Measurements from ENCODE around the gene SPEF1.
A peak's percentile ranks its signal among the peaks of the same experiment; 100 is the strongest.

The SPEF1 gene

DNA sequence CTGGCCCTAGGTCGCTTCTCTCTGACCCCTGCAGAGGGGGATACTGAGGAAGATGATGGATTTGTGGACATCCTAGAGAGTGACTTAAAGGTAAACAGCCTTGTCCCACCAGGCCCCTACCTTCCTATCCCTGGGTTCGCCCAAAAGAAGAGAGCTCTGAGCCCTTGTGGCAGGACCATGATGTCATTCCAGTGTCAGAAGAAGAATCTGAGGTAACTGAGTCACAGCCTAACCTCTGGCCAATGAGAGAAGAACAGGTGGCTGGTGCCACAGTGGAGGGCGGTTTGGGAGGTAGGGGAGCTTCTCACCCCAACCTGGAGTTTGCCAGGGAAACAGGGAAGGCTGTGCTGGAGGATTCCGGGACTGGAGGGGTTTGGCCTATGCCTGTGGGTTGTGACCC is 20.1 kb upstream of the SPEF1 start:
- TF ChIP-seq POLR2AphosphoS5 (IDR thresholded peaks at IDR 0.05; ENCODE audit: low read depth, low read length) (no peak), PAX5 (IDR thresholded peaks at IDR 0.05; ENCODE audit: insufficient read depth, low read length, severe bottlenecking) (no peak), SPI1 (IDR thresholded peaks at IDR 0.05; ENCODE audit: low read depth, low read length) (no peak), POU2F2 (IDR thresholded peaks at IDR 0.05; ENCODE audit: low read depth, low read length) (no peak), TAF1 (IDR thresholded peaks at IDR 0.05; ENCODE audit: low read depth, low read length) (no peak), POLR2A (IDR thresholded peaks at IDR 0.05; ENCODE audit: low read depth, low read length) (no peak)
- DNase-seq (ENCODE audit: insufficient read length, low spot score) (no peak), FAIRE-seq (no peak)

DNA sequence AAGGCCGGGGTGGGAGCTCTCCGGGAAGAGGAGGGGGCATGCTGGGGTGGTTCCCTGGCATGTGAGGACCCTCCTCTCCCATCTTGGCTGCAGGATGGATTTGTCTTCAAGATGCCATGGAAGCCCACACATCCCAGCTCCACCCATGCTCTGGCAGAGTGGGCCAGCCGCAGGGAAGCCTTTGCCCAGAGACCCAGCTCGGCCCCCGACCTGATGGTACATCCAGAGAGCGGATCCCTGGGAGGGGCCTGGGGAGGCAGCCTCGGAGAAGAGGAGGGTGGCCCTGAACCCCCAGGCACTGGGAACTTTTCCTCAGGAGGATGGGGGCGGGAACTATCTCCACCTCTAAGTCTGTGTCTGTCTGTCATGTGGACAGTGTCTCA is 19.6 kb upstream of the SPEF1 start:
- no peak for DNase-seq (ENCODE audit: insufficient read length, low spot score)
- no peak for FAIRE-seq
- TF ChIP-seq PAX5 (IDR thresholded peaks at IDR 0.05; ENCODE audit: insufficient read depth, low read length, severe bottlenecking): no peak
- no peak for TF ChIP-seq POU2F2 (IDR thresholded peaks at IDR 0.05; ENCODE audit: low read depth, low read length)

DNA sequence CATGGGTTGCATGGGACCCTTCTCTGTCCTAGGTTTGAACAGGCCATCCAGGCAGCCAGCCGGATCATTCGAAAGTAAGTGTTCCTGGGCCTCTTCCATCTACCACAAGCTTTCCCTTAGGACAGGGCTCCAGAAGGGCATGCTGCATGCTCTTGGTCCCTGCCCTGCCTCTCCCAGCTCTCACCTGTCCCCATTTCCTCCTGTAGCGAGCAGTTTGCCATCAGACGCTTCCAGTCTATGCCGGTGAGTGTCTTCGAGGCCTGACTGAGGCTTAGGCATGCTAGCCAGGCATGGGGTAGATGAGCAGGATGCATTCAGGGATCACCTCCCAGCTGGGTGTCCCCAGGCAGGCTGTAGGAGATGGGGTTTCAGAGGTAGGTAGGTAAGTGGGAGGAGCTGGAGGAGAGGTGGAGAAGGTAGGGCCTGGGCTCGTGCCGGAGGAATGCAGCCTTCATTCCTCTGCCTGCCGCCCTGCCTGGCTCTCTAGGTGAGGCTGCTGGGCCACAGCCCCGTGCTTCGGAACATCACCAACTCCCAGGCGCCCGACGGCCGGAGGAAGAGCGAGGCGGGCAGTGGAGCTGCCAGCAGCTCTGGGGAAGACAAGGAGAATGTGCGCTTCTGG is 19.1 kb upstream of the SPEF1 start:
- DNase-seq (ENCODE audit: insufficient read length, low spot score) (no peak), FAIRE-seq (peak; percentile 35)
- TF ChIP-seq TAF1 (IDR thresholded peaks at IDR 0.05; ENCODE audit: low read depth, low read length) (no peak), PAX5 (IDR thresholded peaks at IDR 0.05; ENCODE audit: insufficient read depth, low read length, severe bottlenecking) (no peak), POLR2A (IDR thresholded peaks at IDR 0.05; ENCODE audit: low read depth, low read length) (no peak), POU2F2 (IDR thresholded peaks at IDR 0.05; ENCODE audit: low read depth, low read length) (no peak), POLR2AphosphoS5 (IDR thresholded peaks at IDR 0.05; ENCODE audit: low read depth, low read length) (no peak), SPI1 (IDR thresholded peaks at IDR 0.05; ENCODE audit: low read depth, low read length) (no peak)

DNA sequence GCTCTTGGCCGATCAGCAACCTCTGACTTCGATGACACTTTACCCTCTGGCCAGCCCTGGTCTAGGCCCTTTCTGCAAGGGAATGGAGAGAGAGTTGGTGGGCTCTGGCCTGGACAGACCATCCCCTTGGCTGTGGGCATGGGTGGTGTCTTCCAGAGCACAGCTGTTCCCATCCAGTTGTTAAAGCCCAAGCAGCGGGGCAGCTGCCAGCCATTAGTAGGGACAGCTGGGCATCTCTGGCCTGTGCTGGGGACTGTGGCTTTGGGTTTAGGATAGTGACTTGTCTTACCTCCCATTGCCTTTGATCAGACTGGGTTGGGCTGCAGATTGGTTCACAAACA is 17.6 kb upstream of the SPEF1 start:
- TF ChIP-seq SPI1 (IDR thresholded peaks at IDR 0.05; ENCODE audit: low read depth, low read length): no peak
- no peak for TF ChIP-seq POLR2A (IDR thresholded peaks at IDR 0.05; ENCODE audit: low read depth, low read length)
- no peak for TF ChIP-seq PAX5 (IDR thresholded peaks at IDR 0.05; ENCODE audit: insufficient read depth, low read length, severe bottlenecking)
- TF ChIP-seq POLR2AphosphoS5 (IDR thresholded peaks at IDR 0.05; ENCODE audit: low read depth, low read length): no peak
- no peak for TF ChIP-seq POU2F2 (IDR thresholded peaks at IDR 0.05; ENCODE audit: low read depth, low read length)
- TF ChIP-seq TAF1 (IDR thresholded peaks at IDR 0.05; ENCODE audit: low read depth, low read length): no peak
- FAIRE-seq (no peak), DNase-seq (ENCODE audit: insufficient read length, low spot score) (no peak)

DNA sequence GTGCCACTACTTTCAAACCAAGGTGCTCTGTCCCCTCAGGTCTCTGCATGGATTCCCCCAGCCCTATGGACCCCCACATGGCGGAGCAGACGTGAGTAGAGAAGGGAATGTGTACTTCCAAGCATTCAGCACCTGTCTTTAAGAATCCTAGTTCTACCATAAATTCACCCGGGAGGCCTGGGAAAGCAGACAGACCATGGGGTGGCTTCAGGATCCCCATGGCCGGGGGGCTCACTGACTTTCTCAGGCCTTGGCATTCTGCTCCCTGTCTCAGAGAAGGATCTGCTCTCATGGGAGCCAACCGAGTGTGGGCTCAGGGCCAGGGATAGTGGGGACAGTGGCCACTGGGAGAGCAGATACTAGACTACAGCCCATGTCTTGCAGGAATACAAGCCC is 17.1 kb upstream of the SPEF1 start:
- FAIRE-seq (no peak), DNase-seq (ENCODE audit: insufficient read length, low spot score) (no peak)

DNA sequence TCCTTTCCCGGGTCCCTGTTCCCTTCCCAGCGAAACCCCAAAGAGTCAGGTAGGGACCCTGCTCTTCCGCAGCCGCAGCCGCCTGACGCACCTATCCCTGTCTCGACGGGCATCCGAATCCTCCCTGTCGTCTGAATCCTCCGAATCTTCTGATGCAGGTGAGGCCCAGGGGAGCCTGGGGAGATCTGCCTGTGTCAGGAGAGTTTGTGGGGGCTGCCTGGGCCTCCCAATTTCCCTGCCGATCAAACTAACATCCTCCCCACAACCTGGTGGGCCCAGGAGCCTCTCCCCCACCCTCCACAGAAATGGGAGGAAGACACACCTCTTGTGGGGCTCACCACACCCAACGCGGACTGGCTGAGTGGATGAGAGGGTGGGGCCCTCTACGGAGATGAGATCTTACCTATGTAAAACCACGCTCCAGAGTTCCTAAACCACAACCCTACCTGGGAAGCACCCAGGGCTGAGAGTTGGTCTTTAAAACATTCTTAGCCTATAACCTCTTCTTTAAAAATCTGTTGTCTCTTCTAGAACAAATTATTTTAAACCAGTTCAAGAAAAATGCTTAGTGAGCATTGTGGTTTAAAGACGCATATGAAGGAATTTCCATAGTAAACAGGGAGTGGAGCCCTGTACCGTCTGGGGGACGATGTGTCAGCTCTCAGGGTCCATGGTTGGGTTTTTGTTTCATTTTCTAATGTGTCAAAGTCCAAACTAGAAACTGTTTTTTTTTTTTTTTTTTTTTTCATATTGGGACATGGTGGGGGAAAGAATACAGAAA is 16.5 kb upstream of the SPEF1 start:
- TF ChIP-seq POLR2A (IDR thresholded peaks at IDR 0.05; ENCODE audit: low read depth, low read length) (no peak), TAF1 (IDR thresholded peaks at IDR 0.05; ENCODE audit: low read depth, low read length) (no peak), PAX5 (IDR thresholded peaks at IDR 0.05; ENCODE audit: insufficient read depth, low read length, severe bottlenecking) (no peak), POLR2AphosphoS5 (IDR thresholded peaks at IDR 0.05; ENCODE audit: low read depth, low read length) (no peak), SPI1 (IDR thresholded peaks at IDR 0.05; ENCODE audit: low read depth, low read length) (no peak), POU2F2 (IDR thresholded peaks at IDR 0.05; ENCODE audit: low read depth, low read length) (no peak)
- FAIRE-seq: peak; percentile 54
- DNase-seq (ENCODE audit: insufficient read length, low spot score): no peak

More for the DNA sequence above, 17.1 kb upstream of the SPEF1 start:
- no peak for TF ChIP-seq PAX5 (IDR thresholded peaks at IDR 0.05; ENCODE audit: insufficient read depth, low read length, severe bottlenecking)
- TF ChIP-seq SPI1 (IDR thresholded peaks at IDR 0.05; ENCODE audit: low read depth, low read length): no peak
- TF ChIP-seq POLR2A (IDR thresholded peaks at IDR 0.05; ENCODE audit: low read depth, low read length): no peak
- TF ChIP-seq TAF1 (IDR thresholded peaks at IDR 0.05; ENCODE audit: low read depth, low read length): no peak
- no peak for TF ChIP-seq POLR2AphosphoS5 (IDR thresholded peaks at IDR 0.05; ENCODE audit: low read depth, low read length)
- no peak for TF ChIP-seq POU2F2 (IDR thresholded peaks at IDR 0.05; ENCODE audit: low read depth, low read length)

DNA sequence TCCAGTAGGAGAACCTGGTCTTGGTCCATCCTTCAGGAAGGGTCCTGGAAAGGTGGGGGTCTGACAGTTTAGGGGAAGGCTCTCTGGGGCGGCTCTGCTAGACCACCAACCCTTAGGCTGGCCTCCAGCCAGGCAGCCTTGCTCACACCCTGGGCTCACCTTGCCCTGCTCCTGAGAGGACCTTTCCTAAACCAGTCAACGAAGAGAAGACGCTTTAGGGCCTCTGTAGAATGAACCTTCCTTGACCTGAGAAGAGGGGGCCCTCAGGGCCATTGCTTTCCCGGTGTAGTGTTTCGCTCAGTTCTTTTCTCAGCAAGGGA is 15.9 kb upstream of the SPEF1 start:
- DNase-seq (ENCODE audit: insufficient read length, low spot score) (no peak), FAIRE-seq (no peak)

DNA sequence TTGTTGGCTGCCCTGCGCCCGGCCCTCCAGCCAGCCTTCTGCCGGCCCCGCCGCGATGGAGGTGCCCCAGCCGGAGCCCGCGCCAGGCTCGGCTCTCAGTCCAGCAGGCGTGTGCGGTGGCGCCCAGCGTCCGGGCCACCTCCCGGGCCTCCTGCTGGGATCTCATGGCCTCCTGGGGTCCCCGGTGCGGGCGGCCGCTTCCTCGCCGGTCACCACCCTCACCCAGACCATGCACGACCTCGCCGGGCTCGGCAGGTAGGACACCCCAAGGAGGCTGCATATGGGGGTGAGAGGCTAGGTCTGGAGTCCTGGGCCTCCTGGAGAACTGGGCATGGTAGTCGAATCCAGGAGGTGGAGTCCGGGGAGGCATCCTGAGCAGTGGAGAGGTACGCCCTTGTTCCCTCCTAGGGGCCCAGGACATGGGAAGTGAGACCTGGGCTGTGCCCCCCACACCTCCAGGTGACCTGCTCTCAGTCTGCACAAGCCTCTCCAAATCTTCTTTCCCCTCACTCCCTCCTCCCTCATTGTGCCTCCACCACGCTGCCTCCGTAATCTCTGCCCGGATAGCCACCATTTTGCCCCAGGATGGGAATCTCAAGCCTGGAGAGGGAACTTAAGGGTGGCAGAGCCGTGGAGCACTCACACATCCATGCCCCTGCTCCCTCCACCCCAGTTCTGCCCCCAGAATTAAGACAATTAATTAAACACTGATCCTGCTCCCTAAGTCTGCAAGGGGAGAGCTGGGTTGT is 15.4 kb upstream of the SPEF1 start:
- DNase-seq (ENCODE audit: insufficient read length, low spot score) (no peak), FAIRE-seq (no peak)
- no peak for TF ChIP-seq POLR2AphosphoS5 (IDR thresholded peaks at IDR 0.05; ENCODE audit: low read depth, low read length)
- no peak for TF ChIP-seq PAX5 (IDR thresholded peaks at IDR 0.05; ENCODE audit: insufficient read depth, low read length, severe bottlenecking)

More for the DNA sequence above, 15.9 kb upstream of the SPEF1 start:
- TF ChIP-seq PAX5 (IDR thresholded peaks at IDR 0.05; ENCODE audit: insufficient read depth, low read length, severe bottlenecking): no peak
- TF ChIP-seq SPI1 (IDR thresholded peaks at IDR 0.05; ENCODE audit: low read depth, low read length): no peak
- no peak for TF ChIP-seq TAF1 (IDR thresholded peaks at IDR 0.05; ENCODE audit: low read depth, low read length)
- no peak for TF ChIP-seq POLR2AphosphoS5 (IDR thresholded peaks at IDR 0.05; ENCODE audit: low read depth, low read length)
- no peak for TF ChIP-seq POLR2A (IDR thresholded peaks at IDR 0.05; ENCODE audit: low read depth, low read length)
- no peak for TF ChIP-seq POU2F2 (IDR thresholded peaks at IDR 0.05; ENCODE audit: low read depth, low read length)

DNA sequence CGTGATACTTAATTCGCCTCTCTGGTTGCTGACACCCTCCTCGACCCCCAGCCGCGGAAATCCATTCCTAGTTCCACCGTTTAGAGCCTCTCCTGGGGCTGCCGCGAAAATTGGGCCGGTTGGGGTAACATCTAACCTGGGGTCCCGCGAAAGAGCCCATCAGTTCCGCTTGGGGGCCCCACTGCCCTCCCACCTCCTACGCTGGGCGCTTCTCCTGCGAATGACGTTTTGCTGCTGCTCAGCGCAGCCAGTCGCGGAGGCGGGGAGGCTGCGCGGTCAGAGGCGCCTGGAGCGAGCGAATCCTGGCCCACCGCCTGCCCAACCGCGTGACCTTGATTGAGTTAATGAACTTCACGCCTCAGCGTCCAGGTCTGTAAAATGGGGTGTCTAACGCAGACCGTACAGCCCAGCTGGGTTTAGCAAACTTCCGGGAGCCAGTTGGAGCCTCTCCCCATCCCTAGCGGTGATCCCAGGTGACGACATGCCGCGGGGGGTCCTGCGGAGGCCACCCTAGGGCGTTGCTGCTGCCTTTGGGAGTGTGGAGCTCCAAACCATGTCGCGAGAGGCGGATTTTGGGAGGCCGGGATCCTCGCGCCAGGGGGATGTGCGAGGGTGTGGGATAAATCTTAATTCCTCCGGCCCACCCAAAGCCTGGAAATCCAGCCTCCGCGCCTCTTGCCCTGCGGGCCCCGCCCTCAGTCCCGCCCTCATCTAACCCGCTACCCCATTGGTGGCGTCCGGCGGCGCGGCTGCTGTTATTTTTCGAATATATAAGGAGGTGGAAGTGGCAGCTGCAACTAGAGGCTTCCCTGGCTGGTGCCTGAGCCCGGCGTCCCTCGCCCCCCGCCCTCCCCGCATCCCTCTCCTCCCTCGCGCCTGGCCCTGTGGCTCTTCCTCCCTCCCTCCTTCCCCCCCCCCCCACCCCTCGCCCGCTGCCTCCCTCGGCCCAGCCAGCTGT is 14.5 kb upstream of the SPEF1 start, which contains the start of gene CDC25B:
Gene CDC25B, plus strand, starts transcription at position 800 of the 958 bp plus-strand sequence. CDS start 222 bp downstream, outside the sequence.
- TF ChIP-seq POLR2AphosphoS5 (IDR thresholded peaks at IDR 0.05; ENCODE audit: low read depth, low read length) (no peak), TAF1 (IDR thresholded peaks at IDR 0.05; ENCODE audit: low read depth, low read length) (peak; percentile 41; the same call in 1 of the 2 replicates), PAX5 (IDR thresholded peaks at IDR 0.05; ENCODE audit: insufficient read depth, low read length, severe bottlenecking) (peak; percentile 43), POLR2A (IDR thresholded peaks at IDR 0.05; ENCODE audit: low read depth, low read length) (peak; percentile 46)
- FAIRE-seq (peak; percentile 96), DNase-seq (ENCODE audit: insufficient read length, low spot score) (peak; percentile 91)
